Measurements from ENCODE around the gene SGPL1.

SGPL1 gene

DNA sequence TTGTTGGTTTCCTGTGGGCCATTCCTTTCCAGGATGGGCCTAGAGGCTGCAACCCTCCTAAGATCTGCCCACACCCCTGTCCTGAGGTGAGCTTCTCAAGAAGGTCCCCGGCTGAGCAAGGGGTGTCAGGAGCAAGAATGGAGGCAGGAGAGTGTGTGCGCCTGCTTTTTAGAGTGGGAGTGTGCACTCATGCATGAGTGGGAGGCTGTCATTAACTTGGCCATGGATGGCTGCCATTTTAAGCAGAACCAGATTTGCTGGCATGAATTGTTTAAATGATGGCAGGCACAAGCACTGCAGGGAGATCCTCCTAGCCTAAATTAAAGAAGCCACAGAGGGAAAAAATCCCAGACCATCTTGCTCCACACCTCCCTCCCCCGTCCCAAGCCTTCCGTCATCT, 2.9 kb upstream of the SGPL1 start:
- no peak for DNase-seq

DNA sequence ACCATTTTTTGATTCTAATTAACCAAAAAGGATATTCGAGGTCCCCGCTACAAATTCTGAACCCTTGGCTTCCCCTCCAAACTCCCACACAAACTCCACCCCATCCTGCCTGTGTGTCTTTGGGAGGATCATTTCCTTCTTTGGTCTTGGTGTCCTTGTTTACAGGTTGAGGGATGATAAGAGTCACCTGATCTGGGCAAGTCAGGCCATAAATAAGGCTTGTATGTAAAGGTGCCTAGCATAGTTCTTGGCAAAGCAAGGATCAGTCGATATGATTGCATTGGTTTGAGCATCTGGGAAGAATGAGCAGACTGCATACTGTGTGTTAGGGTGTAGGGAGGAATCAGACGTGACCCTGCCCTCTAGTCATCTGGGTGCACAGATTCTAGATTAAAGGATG, 1.6 kb upstream of the SGPL1 start:
- DNase-seq = no peak

DNA sequence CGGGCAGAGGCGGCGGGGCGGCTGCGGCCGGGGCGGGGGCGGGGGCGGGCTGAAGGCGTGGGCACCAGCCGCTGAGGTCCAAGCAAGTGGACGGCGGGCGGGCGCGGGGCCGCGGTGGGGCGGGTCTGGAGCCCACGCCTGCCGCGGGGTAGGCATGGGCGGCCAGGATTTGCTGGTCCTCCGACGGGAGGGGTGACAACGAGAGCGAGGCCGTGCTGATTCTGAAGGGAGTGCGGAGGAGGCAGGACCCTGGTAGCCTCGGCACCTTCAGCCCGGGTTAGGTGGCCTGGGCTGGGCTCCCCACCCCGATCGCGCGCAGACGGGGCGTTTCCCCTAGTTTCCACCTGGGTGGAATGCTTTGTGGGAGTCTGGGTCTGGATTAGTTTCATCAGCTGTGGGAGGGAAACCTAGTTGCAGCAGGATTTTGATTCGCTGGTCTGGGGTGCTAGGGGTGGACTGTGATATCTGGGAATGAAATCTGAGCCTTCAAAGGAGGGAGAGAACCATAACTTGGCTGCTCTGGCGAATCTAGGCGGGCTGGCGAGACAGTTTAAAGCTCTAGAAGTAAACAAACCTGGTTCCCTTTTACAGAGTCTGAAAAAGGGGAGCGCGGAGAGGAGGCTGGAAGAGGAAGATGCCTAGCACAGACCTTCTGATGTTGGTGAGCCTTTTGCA, 609 bp downstream of the SGPL1 start:
- DNase-seq = peak; percentile 92

DNA sequence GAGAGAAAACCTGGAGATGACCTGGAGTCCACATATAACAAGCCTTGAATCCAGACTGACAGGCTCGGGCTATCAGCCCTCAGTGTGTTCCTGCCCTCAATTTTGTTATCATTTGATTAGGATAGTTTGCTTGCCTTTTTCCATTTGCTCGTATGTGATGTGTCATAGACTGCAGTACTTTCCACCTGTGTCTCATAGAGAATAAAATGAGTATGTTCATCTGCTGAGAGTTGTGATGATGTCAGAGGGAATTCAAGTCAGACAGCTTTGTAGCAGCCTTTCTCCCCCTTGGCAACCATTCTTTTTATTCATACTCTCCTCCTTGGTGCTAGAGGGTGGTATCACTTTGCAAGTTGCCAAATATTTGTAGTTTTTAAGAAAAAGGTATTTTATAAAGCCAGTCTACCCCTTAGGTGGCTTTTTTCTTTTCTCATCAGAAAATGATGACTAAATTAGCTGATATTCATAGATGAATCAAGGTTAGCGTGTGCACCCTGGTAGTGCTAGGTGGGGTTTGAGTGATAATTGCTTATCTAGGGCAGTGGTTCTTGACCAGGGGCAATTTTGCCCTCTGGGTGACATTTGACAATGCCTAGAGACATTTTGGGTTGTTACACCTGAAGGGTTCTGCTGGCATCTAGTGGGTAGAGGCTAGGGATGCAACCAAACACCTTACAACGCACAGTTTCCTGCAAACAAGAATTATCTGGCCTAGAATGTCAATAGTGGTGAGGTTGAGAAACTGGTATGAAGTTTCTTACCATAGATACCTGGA, 5.4 kb downstream of the SGPL1 start:
- no peak for DNase-seq

DNA sequence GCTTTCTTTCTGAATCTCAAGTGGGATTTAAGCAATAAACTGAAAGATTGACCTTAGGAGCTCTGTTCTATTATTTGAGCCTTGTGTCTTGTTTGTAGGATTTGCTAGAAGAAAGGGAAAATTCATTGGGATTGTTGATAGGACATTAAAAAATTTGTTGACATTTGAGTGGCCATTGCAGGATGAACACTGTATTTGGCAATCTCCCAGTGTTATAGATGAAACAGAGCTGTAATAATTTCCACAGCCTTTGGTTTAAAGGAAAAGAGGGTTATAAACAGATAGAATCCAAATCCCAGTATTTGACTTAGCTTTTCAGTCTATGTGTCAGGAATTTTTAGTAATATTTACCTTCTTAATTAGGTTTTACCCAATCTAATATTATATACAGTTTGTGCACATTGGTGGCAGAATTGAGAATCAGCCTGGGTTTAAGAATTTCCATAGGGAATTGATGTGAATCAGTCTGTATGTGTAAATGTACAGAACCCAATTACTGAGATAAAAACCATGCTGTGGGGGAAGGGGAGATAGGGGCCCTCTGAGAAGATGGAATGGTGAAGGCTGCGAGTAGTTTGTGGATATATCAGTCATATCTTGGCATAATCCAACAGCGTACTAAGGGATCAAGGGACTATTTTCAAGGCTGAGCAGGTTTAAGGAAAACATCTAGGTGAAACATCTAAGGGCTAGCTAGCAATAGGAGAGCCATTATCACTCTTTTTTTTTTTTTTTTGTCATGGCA, 6.5 kb downstream of the SGPL1 start:
- DNase-seq = no peak

DNA sequence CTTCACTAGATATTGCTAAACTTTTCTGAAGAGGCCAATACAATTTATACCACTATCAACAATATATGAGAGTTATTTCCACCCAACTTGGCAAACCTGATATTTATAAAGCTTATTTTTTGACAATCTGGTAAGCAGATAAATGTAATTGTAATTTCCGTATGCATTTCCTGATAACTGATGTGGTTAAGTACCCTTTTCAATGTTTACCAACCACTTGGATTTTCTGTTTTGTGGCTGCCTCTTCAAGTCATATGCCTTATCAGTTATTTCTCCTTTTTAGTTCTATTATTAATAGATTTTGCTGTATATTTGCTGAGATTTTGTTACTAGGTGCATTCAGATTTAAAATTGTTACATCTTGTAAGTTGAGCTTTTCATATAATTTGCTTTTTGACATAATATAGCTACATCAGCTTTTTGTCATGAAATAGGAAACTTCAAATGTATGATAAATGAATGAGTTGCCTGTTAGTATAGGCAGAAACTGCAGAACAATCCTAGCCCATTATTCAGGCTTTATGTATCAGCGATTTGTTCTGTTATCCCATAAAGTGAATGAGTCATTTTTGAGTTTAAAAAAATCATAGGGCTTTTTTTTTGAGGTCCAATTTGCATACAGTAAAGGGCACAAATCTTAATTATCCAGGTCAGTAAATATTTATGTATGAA, 11.5 kb downstream of the SGPL1 start:
- no peak for DNase-seq

DNA sequence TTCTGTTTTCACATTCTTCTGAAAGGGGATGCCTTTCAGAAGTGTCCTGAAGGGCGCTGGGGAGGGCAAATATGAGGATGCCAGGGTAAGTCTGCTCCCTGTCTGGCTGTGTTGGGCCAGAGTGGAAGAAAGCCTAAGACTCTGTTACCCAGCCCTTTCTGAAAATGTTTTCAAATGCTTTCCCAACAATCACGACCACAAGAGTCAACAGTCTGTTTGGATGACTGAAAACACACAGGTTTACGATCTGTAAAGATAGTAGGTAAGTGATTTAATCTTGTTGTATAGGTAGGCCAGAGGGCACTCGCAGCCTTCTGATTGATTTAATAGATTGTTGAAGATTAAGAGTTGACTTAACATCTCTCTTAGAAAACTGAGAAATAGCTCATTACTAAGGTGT, 13.2 kb downstream of the SGPL1 start:
- no peak for DNase-seq

DNA sequence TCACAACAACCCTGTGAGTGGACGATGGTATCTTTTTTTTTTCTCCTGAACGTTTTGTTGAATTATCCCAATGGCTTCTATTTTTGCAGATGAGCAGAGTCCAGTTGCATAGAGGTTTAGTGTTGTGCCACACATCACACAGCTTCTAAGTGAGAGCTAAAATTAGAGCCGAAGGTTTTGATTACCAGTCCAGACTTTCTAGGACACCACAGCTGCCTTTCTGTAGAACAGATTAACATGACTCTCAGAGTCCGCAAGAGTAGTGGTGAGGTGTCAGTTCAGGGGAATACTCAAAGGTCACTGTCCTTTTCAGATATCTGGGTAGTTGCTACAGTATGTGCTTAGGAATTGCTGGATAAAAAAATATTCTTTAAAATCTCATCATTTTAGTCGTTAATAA, 13.8 kb downstream of the SGPL1 start:
- DNase-seq = no peak

DNA sequence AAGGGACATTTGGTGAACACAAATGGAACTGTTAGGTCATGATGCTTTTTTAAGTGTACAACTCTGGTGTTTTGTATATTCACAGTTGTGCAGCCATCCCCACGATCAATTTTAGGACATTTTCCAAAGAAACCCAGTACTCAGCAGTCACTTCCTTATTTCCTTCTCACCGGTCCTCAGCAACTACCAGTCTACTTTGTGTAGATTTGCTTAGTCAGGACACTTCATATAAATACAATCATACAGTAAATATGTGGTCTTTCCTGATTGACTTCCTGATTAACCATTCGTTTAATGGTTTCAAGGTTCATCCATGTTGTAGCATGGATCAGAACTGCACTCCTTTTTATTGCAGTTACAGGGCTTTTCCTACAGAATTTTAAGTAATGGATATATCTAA, 14.4 kb downstream of the SGPL1 start:
- DNase-seq = no peak

DNA sequence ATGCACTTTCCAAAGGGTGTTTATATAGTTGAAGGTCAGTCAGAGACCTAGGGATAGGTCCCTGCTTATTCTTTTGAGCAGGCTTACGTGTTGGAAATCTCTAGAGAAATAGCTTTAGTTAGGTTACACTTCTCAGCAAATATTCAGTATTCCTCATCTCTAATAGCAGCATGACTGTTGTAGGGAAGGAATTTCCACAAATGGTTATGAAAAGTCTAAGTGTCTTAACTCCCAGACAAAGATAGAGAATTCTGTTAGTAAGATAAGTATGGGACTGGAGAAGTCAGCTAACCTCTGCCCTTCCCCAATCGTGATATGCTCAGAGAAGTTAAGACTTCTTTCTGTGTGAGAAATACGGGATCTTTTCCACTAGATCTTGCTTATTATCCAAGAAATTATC, 16.5 kb downstream of the SGPL1 start:
- no peak for DNase-seq

DNA sequence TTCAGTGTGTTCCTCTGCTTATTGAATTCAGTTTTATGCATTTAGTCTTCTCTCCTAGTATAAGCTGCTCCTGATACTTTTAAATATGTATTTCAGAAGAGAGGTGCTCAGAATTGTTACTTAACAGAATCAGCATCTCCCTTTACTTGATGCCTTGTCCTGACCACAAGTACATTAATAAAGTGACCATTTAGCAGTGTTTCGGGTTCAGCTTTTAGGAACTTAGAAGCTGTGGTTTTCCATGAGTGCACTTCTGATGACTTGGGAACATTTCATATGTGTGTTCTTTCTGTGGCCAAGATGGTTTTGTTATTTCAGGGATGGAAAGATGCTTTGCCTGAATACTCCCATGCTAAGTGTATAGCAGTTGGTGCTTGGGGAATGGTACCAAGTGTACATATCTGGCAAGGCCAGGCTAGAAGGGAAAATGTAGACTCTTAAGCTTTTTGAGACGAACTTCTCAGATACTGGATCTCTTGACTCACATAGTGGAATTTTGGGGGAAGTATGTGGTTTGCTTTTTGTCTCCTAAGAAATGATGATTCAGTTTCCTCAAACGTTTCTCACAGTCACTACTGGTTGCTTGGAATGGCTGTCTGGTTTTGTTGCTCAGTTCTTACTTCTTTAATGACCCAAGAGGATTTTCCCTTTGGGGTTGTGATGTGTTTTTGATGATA, 17.2 kb downstream of the SGPL1 start:
- DNase-seq = no peak

DNA sequence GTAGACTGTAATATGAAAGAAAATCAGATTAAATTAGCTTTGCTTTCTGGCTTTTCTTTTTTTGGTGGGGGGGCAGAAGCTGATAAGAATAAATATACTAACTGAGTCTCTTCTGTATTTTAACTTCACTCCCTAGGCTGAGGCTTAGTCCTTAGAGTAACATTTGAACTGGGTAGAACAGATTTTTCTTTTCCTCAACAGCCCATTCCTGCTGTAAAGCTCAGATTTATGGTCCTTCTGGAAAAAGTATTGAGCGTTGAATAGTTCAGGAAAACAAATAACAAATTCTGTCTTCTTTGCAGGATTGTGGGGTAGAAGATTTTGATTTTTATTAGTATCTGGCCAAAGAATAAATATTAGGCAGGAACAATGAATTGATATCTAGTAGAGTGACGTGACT, 17.9 kb downstream of the SGPL1 start:
- DNase-seq = no peak

DNA sequence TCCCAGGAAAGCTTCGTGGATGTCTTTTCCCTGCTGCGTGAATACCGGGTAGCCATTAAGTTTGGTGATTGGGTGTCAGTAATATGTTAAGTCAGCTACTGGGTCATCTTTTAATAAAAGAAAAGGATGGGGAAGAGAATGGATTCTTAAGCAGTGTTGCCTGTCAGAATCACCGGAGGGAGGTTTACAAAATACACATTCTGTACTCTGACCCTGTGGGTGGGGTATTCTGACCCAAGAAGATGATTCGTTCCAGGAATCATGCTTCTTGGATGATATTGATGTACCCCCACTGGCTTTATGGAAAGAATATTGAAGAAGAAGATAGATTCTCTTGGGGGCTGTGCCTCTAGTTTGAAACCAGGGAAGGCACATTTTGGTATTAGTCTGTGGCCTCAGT, 18.3 kb downstream of the SGPL1 start:
- DNase-seq = no peak

DNA sequence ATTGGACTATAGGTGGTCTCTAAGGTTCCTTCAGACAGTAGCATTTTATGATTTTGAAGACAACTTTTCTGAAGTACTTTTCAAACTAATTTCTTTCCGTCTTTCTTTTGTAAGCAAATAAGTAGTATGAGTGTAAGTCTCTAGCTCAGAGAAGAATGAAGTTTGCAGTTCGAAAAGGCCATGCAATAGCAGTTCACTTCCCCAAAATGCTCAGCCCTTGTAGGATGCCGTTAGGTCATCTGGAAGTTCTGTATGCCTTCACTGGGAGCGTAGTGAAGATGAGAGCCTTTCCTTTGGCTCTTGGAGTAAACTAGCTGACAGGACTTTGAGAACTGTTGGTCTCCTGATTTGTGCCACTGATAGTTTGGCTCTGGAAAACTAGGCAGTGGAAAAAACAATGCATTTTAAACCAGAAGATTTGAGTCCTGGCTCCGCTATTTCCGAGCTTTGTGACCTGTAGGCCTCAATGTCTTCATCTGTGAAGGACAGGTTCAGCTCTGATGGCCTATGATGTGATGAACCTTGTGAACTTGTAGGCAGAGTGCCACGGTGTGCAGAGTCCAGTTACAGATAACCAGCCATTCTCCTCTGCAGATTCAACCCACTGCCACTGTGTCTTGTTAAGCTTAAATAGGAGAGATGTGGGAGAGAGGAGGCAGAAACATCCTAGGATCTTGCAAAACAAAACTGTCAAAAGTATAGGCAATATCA, 18.8 kb downstream of the SGPL1 start:
- no peak for DNase-seq

DNA sequence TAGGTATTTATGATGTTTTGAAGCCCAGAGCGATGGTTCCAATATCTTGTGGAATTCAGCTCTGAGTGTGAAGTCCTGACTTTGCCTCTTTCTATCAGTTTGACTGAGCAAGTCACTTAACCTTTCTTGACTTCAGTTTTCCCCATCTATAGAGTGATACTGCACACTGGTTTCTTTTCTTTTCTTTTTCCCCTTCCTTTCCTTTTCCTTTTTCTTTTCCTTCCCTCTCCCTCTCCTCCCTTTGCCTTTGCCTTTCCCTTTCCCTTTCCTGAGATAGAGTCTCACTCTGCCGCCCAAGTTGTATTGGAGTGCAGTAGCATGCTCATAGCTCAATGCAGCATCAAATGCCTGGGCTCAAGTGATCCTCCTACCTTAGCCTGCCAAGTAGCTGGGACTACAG, 20.6 kb downstream of the SGPL1 start:
- no peak for DNase-seq

DNA sequence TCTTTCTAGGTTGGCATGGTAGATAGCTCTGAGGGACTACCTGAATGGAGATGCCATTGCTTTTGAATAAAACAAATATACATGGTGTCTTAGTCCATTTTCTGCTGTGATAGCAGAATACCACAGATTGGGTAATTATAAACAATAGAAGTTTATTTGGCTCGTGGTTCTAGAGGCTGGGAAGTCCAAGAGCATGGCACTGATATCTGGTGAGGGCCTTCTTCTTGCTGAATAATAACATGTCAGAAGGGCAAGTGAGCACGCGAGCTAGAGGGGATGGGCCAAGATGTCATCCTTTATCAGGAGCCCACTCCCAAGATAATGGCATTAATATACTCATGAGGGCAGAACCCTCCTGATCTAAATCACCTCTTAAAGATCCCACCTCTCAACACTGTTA, 21.9 kb downstream of the SGPL1 start:
- no peak for DNase-seq

DNA sequence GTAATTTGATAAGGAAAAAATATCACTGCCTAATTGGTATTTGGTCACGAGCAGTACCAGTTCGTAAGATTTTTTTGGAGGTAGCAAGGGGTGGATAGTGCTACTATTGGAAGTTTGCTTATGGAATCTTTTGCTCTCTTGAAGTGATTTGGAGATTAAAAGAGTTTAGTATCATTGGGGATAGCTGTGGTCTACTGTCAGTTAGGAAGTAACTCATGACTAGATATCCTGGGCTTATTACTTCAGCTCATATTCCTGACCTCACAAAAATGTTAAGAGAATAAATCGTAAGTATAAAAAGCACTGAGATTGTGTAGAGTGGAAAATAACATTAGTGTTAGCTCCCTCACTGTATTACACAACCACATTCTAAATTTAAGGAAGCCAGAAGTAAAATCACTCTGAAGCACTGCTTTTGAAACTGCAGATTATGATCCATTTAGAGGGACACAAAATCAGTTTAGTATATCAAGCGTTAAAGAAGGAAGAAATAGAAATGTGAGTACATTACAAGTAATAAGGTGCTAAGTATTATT, 22.6 kb downstream of the SGPL1 start:
- DNase-seq = no peak

DNA sequence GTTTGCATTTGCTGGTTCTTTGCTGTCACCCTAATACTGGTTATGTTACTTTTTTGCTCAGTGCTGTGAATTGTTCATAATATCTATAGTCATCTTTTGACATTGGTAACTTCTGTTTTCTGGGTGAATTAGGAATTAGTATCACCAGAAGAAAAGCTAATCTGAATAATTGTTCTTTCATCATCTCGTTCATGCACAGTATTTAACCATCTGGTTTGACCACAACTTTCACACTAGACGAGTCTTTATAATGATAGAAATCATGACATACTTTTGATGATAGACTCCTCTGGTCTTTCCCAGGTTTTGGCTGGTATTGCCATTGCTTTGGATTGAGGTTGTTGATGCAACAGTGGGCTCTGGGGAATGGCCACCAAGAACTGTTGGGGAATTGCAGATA, 25.1 kb downstream of the SGPL1 start:
- DNase-seq = no peak

DNA sequence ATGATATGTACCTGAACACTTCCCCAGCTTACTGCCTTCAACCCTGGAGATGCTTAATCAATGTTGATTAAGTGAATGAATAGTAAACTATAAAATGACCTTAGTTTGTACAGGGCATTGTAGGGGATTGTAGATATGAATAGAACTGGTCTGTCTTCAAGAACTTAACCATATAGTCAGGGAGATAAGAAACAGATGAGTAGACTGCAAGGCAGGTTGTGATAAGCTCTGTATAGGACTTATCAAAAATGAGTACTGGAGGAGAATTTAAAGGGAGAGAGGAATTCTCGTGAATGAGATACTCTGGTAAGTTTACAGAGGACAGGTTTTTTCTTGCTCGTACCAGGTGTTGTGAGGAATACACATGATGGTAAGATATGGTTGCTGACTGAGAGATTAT, 27.6 kb downstream of the SGPL1 start:
- DNase-seq = peak; percentile 17

DNA sequence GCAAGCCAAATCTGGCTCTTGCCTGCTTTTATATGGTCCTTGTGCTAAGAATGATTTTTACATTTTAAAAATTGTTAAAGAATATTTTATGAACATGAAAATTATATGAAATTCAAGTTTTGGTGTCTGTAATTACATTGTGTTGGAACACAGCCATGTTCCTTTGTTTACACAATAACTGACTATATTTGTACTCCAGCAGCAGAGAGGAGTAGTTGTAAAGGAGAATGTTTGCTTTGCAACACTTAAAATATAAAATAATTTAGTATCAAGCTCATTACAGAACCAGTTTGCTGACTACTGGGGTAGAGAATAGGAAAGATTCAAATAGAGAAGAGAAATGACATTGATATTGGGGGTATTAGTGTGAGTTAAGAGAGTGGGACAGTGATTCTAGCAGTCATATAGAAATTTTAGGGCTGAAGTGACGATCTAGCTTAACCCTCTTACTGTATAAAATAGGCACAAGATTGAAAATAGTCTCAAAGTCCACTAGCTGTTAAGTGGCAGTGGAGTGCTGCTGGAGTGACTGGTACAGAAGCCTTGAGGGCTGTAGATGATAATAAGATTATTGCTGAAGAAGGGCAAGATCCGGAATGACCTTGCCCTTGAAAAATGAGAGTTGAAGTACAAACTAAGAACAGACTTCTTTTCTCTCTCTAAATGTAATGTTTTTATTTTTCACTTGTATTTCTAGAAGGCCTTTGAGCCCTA, 28.2 kb downstream of the SGPL1 start:
- peak; percentile 18 for DNase-seq

DNA sequence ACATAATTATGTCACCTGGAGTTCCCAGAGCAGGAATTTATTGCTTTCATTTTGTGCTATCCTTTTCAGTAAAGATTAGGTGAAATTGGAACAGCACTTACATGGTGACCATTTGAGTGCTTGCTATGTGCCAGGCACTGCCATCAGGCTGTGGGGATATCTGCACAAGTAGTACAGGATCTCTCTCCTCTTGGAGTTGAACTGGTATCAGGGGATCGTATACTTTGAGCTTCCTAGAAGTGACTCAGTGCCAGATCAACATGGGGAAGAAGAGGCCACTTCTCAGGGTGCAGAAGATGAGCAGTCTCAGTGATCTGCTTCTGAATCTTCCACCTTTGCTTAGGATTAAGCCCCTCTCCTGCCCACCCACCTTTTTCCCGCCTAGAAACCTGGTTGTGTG, 29.5 kb downstream of the SGPL1 start:
- DNase-seq = no peak
